Measurements from ENCODE around the gene CEACAM3. TPM values are rescaled to one million over a fixed set of nuclear protein-coding genes. Genes with fewer than 3 reads are reported as not detected.

CEACAM3 gene
- total and polyA plus RNA-seq, 7 donors, result 2.3 TPM; not detected in 6

DNA sequence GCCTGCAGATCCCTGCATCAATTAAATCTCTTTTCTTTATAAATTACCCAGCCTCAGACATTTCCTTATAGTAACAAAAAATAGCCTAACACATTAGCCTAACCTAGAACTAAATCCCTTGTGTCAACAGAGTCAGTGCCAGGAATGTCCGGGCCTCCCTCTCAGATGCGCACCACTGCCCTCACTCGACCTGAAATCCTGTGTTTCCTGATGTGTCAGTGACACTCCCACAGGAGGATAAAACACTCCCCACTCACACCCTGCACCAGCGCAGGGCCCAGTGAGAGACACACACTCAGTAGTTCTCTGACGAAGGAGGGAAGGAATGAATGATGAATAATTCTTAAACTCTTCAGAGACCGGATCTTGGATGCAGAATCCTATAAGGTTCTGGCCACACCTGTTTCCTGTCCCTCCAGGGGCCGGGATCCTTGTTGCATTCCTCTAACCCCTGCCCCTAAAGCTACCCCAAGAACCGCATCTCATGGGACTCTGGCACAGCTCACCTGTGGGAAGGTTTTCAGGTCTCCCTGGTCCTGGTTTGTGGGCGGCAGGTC is 3.1 kb downstream of the CEACAM3 start:
- Histone ChIP-seq H3K4me1 (no peaks in the 10 kb centered on the region), H3K9me3 (no peaks in the 10 kb centered on the region), H3K27ac (no peak overlapping the region), H3K36me3 (no peaks in the 10 kb centered on the region), H3K27me3 (no peaks in the 10 kb centered on the region), H3K4me3 (no peak overlapping the region)
- no peak for DNase-seq
- WGBS, 2 donors, result 47 to 65% methylated on average over 9 of the region's 9 CpGs
- TF ChIP-seq EP300 (IDR thresholded peaks at IDR 0.05), result no peak
- no peak for TF ChIP-seq POLR2A (IDR thresholded peaks at IDR 0.05)
- TF ChIP-seq POLR2AphosphoS5 (IDR thresholded peaks at IDR 0.05), result no peak
- TF ChIP-seq, protein P1, sequence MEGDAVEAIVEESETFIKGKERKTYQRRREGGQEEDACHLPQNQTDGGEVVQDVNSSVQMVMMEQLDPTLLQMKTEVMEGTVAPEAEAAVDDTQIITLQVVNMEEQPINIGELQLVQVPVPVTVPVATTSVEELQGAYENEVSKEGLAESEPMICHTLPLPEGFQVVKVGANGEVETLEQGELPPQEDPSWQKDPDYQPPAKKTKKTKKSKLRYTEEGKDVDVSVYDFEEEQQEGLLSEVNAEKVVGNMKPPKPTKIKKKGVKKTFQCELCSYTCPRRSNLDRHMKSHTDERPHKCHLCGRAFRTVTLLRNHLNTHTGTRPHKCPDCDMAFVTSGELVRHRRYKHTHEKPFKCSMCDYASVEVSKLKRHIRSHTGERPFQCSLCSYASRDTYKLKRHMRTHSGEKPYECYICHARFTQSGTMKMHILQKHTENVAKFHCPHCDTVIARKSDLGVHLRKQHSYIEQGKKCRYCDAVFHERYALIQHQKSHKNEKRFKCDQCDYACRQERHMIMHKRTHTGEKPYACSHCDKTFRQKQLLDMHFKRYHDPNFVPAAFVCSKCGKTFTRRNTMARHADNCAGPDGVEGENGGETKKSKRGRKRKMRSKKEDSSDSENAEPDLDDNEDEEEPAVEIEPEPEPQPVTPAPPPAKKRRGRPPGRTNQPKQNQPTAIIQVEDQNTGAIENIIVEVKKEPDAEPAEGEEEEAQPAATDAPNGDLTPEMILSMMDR (IDR thresholded peaks at IDR 0.05), result no peak
- intact Hi-C loops (cut with DNase I), result no loop called here

DNA sequence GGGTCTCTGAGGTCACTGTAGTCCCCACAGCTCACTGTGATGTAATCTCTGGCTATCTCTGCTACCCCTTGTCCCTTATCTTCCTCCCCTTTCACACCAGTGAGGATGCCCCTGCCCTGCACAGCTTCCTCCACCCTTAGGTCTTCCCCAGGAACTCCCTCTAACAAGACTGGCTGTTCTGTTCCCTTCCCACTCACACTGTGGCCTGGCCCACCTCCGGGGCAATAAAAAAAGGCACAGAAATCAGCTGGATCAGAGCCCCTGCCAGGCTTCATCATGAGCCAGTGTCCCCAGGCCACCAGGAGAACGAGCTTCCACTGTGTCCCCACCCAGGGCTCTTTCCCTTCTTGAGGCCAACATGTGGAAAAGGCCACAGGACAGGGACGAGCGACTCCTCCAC is 4.6 kb downstream of the CEACAM3 start:
- H3K9me3 ChIP-seq, result no peaks in the 10 kb centered on the region
- DNase-seq, result no peak
- 85 to 89% methylated on average over 4 of the region's 4 CpGs for WGBS, 2 donors
- H3K36me3 ChIP-seq, result no peaks in the 10 kb centered on the region
- H3K27ac ChIP-seq, result no peak overlapping the region
- H3K4me3 ChIP-seq, result no peak overlapping the region
- intact Hi-C loops (cut with DNase I), result no loop called here
- no peaks in the 10 kb centered on the region for H3K27me3 ChIP-seq
- H3K4me1 ChIP-seq, result no peaks in the 10 kb centered on the region
- TF ChIP-seq POLR2AphosphoS5 (IDR thresholded peaks at IDR 0.05) (no peak), POLR2A (IDR thresholded peaks at IDR 0.05) (no peak)
- TF ChIP-seq, protein P1 (IDR thresholded peaks at IDR 0.05), result no peak

DNA sequence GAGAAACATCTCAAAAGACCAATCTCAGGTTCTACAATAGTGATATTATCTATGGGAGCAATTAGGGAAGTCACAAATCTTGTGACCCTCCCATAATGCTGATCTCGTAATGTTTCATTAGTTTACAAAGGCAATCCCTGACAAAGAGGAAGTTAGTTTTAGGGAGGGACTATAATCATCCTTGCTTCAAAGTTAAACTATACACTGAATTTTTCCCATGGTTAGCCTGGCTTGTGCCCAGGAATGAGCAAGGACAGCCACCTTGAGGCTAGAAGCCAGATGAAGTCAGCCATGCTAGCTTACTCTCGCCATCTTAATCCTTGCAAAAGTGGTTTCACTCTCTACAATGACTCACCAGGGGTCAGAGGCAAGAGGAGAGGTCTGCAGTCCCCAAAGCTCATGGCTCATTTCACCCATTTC is 5.4 kb downstream of the CEACAM3 start:
- TF ChIP-seq, protein P1 (IDR thresholded peaks at IDR 0.05), result no peak
- TF ChIP-seq POLR2AphosphoS5 (IDR thresholded peaks at IDR 0.05) (no peak), POLR2A (IDR thresholded peaks at IDR 0.05) (no peak), EP300 (IDR thresholded peaks at IDR 0.05) (no peak)
- 7 to 41% methylated on average over 2 of the region's 2 CpGs for WGBS, 2 donors
- H3K4me3 ChIP-seq, result no peak overlapping the region
- H3K9me3 ChIP-seq, result no peaks in the 10 kb centered on the region
- intact Hi-C loops (cut with DNase I), result no loop called here
- DNase-seq, result no peak
- no peaks in the 10 kb centered on the region for H3K36me3 ChIP-seq
- H3K4me1 ChIP-seq, result no peaks in the 10 kb centered on the region
- peak overlapping the region in 1 of 4 donors; percentile 42 for H3K27ac ChIP-seq
- no peaks in the 10 kb centered on the region for H3K27me3 ChIP-seq

DNA sequence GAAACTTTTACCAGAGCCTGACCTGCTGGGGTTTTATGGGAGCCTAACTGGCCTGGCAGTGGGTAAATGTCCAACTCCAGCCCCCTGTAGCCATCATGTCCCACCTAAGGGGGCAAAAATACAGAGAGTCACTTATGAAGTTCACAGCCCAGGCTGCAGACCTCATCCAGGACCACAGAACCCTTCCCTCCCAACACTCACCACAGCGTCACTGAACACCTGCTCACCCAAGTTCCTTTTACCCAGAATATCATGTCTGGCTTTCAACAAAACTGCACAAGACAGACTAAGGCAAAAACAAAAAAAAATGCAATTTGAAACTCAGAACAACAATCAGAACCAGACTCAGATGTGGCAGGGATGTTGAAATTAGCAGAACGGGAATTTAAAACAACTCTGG is 6.4 kb downstream of the CEACAM3 start:
- TF ChIP-seq POLR2AphosphoS5 (IDR thresholded peaks at IDR 0.05) (no peak), EP300 (IDR thresholded peaks at IDR 0.05) (no peak), POLR2A (IDR thresholded peaks at IDR 0.05) (no peak)
- TF ChIP-seq, protein P1 (IDR thresholded peaks at IDR 0.05), result no peak
- intact Hi-C loops (cut with DNase I), result no loop called here
- 56 to 84% methylated on average over 2 of the region's 2 CpGs for WGBS, 2 donors
- Histone ChIP-seq H3K4me3 (no peak overlapping the region), H3K4me1 (no peaks in the 10 kb centered on the region), H3K27me3 (no peaks in the 10 kb centered on the region), H3K9me3 (no peaks in the 10 kb centered on the region), H3K27ac (no peak overlapping the region), H3K36me3 (no peaks in the 10 kb centered on the region)
- DNase-seq, result no peak

DNA sequence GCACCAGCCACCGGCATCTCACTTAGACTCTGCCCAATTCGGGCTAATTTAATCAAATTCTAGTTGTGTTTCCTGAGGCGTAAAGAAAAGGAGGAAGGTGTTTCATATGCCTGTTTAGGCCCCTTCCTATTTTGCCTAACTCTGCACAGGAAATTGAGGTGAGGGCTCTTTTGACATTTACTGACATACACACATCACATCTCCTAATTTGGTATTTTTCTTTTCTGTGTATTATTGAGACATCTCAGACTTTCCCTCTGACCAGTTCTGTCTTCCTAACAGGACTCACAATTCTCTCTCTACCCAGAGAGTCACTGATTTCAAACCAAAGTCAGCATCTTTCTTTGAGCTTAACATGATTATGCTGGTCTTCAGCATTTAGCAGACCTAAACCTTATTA is 7.9 kb downstream of the CEACAM3 start:
- H3K27me3 ChIP-seq, result no peaks in the 10 kb centered on the region
- no peak for DNase-seq
- H3K36me3 ChIP-seq, result no peaks in the 10 kb centered on the region
- no peak overlapping the region for H3K27ac ChIP-seq
- WGBS, 2 donors, result 72 to 86% methylated on average over 3 of the region's 3 CpGs
- no peaks in the 10 kb centered on the region for H3K4me1 ChIP-seq
- intact Hi-C loops (cut with DNase I), result no loop called here
- TF ChIP-seq POLR2AphosphoS5 (IDR thresholded peaks at IDR 0.05), result no peak
- TF ChIP-seq, protein P1 (IDR thresholded peaks at IDR 0.05), result no peak
- no peak for TF ChIP-seq POLR2A (IDR thresholded peaks at IDR 0.05)
- TF ChIP-seq EP300 (IDR thresholded peaks at IDR 0.05), result no peak
- H3K4me3 ChIP-seq, result no peak overlapping the region
- H3K9me3 ChIP-seq, result no peaks in the 10 kb centered on the region
